DMS79 (cell line): ENCODE measurements around the gene SNAP29.
"Not testable (repeated sequence)": the region's sequence is repeated elsewhere in the genome, so short reads cannot be mapped to it uniquely, and the experiment has no call there.

ENCODE experiments used
- DNase-seq: peaks from one replicate; lab custom pipeline; 2025; lab: John Stamatoyannopoulos, UW

Gene SNAP29

GRCh38 chr22:20834725-20835124, 24.1 kb upstream of the SNAP29 start:
- no peak for DNase-seq

- DNase-seq: no peak
These were observed 21.6 kb upstream of the SNAP29 start for GRCh38 chr22:20836987-20837823.

- DNase-seq: not testable (repeated sequence)
These were observed 19.5 kb upstream of the SNAP29 start for GRCh38 chr22:20839354-20839753.

GRCh38 chr22:20839837-20840645, 18.8 kb upstream of the SNAP29 start:
- DNase-seq: no peak

GRCh38 chr22:20840646-20841371, 18.0 kb upstream of the SNAP29 start:
- no peak for DNase-seq

- no peak for DNase-seq
These were observed 15.3 kb upstream of the SNAP29 start for GRCh38 chr22:20843501-20843900.

- DNase-seq: no peak
These were observed 14.5 kb upstream of the SNAP29 start for GRCh38 chr22:20844055-20845037.

GRCh38 chr22:20847318-20847822, 11.4 kb upstream of the SNAP29 start:
- no peak for DNase-seq

- DNase-seq: no peak
These were observed 6.7 kb upstream of the SNAP29 start for GRCh38 chr22:20852076-20852475.

GRCh38 chr22:20852503-20852902, 6.3 kb upstream of the SNAP29 start:
- DNase-seq: no peak

GRCh38 chr22:20853236-20853660, 5.6 kb upstream of the SNAP29 start:
- no peak for DNase-seq

- DNase-seq: no peak
These were observed 1.6 kb upstream of the SNAP29 start for GRCh38 chr22:20857247-20857643.

- DNase-seq: peak; percentile 41
These were observed 781 bp upstream of the SNAP29 start for GRCh38 chr22:20857838-20858614.

GRCh38 chr22:20859615-20860014, 808 bp downstream of the SNAP29 start:
- DNase-seq: no peak

- no peak for DNase-seq
These were observed 3.7 kb downstream of the SNAP29 start for GRCh38 chr22:20862540-20862939.

GRCh38 chr22:20863366-20863765, 4.6 kb downstream of the SNAP29 start:
- no peak for DNase-seq

GRCh38 chr22:20864186-20864908, 5.5 kb downstream of the SNAP29 start:
- no peak for DNase-seq

- no peak for DNase-seq
These were observed 6.5 kb downstream of the SNAP29 start for GRCh38 chr22:20865331-20865730.

GRCh38 chr22:20865875-20866445, 7.2 kb downstream of the SNAP29 start:
- no peak for DNase-seq
